K562 (cell line): ENCODE measurements around the gene TBXAS1. TPM values are rescaled to one million over a fixed set of nuclear protein-coding genes. Genes with fewer than 3 reads are reported as not detected.

Experiments used
- ATF1 ChIP-seq, 2 experiments: fragments of 450-650 bp in 1 of 2; IDR thresholded peaks; 2 replicates each; pipeline ENCODE4 v1.6.1; 2016; ENCODE audit warnings: missing compliant biosample characterization in 1 of 2, missing genetic modification characterization in 1 of 2
- CSDE1 ChIP-seq, 2 experiments: fragments of 450-650 bp; IDR thresholded peaks; 2 replicates each; pipeline ENCODE4 v1.6.1; 2016; ENCODE audit warnings: mild to moderate bottlenecking in 1 of 2
- GATAD2B ChIP-seq: fragments of 450-650 bp; IDR thresholded peaks from 2 replicates; pipeline ENCODE4 v1.6.1; 2017; ENCODE audit warnings: mild to moderate bottlenecking, borderline replicate concordance
- NR3C1 ChIP-seq: sonication (generic); formaldehyde crosslinking; IDR thresholded peaks from 2 replicates; pipeline ENCODE4 v1.8.1; 2022; ENCODE audit warnings: missing genetic modification reagents
- NUFIP1 ChIP-seq: fragments of 450-650 bp; IDR thresholded peaks from 2 replicates; pipeline ENCODE4 v1.6.1; 2018; ENCODE audit not compliant: partially characterized antibody
- RBM22 ChIP-seq: fragments of 200-400 bp; formaldehyde crosslinking; IDR thresholded peaks from 2 replicates; pipeline ENCODE4 v1.6.1; 2018; ENCODE audit warnings: low read length, low read depth; ENCODE audit not compliant: poor library complexity, severe bottlenecking
- SP1 ChIP-seq: sonication (generic); formaldehyde crosslinking; IDR thresholded peaks from 2 replicates; pipeline ENCODE4 v1.8.1; 2022; ENCODE audit warnings: mild to moderate bottlenecking, missing genetic modification reagents
- XRCC5 ChIP-seq: fragments of 200-400 bp; formaldehyde crosslinking; IDR thresholded peaks from 2 replicates; pipeline ENCODE4 v1.6.1; 2017; ENCODE audit warnings: low read depth, mild to moderate bottlenecking, low read length
- ZC3H11A ChIP-seq: IDR thresholded peaks from 2 replicates; pipeline ENCODE4 v1.6.1; 2012; ENCODE audit warnings: low read depth, low read length, improper control_type of control experiment
- ZNF644 ChIP-seq: fragments of 200-800 bp; sonication (Bioruptor generic); IDR thresholded peaks from 2 replicates; pipeline ENCODE4 v1.6.1; 2016; ENCODE audit warnings: low read depth, missing genetic modification characterization, missing compliant biosample characterization
- polyA plus RNA-seq, 8 experiments: library from polyadenylated mRNA; depleted of rRNA in 4 of 8; stranded (reverse) in 5 of 8; unstranded in 3 of 8; fragments of >200 nt; fragmentation: Nextera tagmentation in 2 of 8; fragmentation: Illumina TruSeq in 1 of 8; extraction: Ambion mirVana in 2 of 8; extraction: Trizol in 1 of 8; gene quantifications; 2 replicates each; pipeline versions ENCODE4 v1.2.1 to v1.2.3, GENCODE V29; 2011 to 2014; ENCODE audit warnings: inconsistent platforms in 1 of 8, missing spikeins in 1 of 8
- total RNA-seq, 7 experiments: library from RNA; depleted of rRNA in 6 of 7; stranded (reverse); fragments of >200 nt in 6 of 7; fragmentation: Illumina TruSeq in 2 of 7; extraction: Trizol in 2 of 7; gene quantifications; 2 replicates each; pipeline versions ENCODE4 v1.2.1 to v1.2.3, GENCODE V29; 2011 to 2021; ENCODE audit warnings: low replicate concordance in 1 of 7
- TF ChIP-seq, protein P1 (sequence below): fragments of 250-450 bp; sonication (Bioruptor Pico); IDR thresholded peaks from 2 replicates; pipeline ENCODE4 v1.4.0; 2020; ENCODE audit warnings: mild to moderate bottlenecking, moderate library complexity
- TF ChIP-seq, protein P2 (sequence below): fragments of 200-600 bp; sonication (generic); IDR thresholded peaks from one replicate; pipeline ENCODE4 v1.6.1; 2012; ENCODE audit warnings: mild to moderate bottlenecking, low read depth, low read length, inconsistent platforms

Gene TBXAS1
- total and polyA plus RNA-seq, 9 of the 15 experiments (the other 6 are each of a cell fraction or from before 2014, with no cell fraction given), result 1.1 to 8.3 (median 1.9) TPM

DNA sequence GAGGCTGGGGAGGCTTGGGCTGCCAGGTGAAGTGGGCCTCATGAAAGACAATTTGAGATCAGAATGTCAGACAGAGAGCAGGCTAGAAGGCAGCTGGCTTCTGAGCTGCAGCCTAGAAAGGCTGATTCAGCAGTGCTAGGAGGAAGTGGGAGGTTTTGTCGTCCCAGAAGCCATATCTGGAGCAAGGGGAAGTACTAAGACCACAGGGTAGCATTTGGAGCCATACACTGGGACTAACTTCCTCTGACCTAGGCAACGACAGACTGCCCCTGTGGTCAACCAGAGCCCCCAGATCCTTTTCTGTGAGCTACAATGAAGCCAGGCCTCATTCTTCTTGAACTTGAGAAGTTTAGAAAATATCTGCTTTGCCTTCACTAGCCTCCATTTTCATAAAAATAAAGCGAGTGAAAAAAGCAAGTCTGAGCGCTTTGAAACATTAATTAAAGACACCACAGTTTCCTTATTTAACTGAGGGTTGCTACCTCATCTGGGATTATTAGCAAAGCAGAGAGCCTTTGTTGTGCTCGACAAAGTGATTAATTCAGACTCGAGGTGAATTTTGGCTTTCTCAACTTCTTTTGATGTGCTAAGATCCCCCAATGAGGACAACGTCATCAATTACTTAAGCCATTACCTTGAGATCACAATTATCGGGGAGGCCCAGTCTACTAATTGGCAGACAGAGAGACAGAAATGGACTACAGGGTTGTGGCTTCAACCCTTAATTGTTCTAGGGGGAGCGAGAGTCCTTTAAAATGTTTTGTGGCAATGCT lies 26.6 kb downstream of the TBXAS1 start (continued):
- TF ChIP-seq, protein P1, sequence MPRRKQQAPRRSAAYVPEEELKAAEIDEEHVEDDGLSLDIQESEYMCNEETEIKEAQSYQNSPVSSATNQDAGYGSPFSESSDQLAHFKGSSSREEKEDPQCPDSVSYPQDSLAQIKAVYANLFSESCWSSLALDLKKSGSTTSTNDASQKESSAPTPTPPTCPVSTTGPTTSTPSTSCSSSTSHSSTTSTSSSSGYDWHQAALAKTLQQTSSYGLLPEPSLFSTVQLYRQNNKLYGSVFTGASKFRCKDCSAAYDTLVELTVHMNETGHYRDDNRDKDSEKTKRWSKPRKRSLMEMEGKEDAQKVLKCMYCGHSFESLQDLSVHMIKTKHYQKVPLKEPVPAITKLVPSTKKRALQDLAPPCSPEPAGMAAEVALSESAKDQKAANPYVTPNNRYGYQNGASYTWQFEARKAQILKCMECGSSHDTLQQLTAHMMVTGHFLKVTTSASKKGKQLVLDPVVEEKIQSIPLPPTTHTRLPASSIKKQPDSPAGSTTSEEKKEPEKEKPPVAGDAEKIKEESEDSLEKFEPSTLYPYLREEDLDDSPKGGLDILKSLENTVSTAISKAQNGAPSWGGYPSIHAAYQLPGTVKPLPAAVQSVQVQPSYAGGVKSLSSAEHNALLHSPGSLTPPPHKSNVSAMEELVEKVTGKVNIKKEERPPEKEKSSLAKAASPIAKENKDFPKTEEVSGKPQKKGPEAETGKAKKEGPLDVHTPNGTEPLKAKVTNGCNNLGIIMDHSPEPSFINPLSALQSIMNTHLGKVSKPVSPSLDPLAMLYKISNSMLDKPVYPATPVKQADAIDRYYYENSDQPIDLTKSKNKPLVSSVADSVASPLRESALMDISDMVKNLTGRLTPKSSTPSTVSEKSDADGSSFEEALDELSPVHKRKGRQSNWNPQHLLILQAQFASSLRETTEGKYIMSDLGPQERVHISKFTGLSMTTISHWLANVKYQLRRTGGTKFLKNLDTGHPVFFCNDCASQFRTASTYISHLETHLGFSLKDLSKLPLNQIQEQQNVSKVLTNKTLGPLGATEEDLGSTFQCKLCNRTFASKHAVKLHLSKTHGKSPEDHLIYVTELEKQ (CRISPR knock-in tag), result no peak
- no peak for TF ChIP-seq ATF1 (CRISPR knock-in tag; IDR thresholded peaks at IDR 0.05)
- TF ChIP-seq ATF1 (tag; IDR thresholded peaks at IDR 0.05), result no peak; the same call in 1 of the 2 replicates
- TF ChIP-seq NUFIP1, result no peak
- TF ChIP-seq SP1 (CRISPR knock-in tag), result no peak
- TF ChIP-seq XRCC5, result no peak
- no peak for TF ChIP-seq GATAD2B
- TF ChIP-seq CSDE1 (IDR thresholded peaks at IDR 0.05), result no peak
- no peak for TF ChIP-seq NR3C1 (CRISPR knock-in tag)
- TF ChIP-seq ZNF644 (tag), result peak; percentile 61; the same call in 1 of the 2 replicates
- no peak for TF ChIP-seq ZC3H11A
- TF ChIP-seq, protein P2, sequence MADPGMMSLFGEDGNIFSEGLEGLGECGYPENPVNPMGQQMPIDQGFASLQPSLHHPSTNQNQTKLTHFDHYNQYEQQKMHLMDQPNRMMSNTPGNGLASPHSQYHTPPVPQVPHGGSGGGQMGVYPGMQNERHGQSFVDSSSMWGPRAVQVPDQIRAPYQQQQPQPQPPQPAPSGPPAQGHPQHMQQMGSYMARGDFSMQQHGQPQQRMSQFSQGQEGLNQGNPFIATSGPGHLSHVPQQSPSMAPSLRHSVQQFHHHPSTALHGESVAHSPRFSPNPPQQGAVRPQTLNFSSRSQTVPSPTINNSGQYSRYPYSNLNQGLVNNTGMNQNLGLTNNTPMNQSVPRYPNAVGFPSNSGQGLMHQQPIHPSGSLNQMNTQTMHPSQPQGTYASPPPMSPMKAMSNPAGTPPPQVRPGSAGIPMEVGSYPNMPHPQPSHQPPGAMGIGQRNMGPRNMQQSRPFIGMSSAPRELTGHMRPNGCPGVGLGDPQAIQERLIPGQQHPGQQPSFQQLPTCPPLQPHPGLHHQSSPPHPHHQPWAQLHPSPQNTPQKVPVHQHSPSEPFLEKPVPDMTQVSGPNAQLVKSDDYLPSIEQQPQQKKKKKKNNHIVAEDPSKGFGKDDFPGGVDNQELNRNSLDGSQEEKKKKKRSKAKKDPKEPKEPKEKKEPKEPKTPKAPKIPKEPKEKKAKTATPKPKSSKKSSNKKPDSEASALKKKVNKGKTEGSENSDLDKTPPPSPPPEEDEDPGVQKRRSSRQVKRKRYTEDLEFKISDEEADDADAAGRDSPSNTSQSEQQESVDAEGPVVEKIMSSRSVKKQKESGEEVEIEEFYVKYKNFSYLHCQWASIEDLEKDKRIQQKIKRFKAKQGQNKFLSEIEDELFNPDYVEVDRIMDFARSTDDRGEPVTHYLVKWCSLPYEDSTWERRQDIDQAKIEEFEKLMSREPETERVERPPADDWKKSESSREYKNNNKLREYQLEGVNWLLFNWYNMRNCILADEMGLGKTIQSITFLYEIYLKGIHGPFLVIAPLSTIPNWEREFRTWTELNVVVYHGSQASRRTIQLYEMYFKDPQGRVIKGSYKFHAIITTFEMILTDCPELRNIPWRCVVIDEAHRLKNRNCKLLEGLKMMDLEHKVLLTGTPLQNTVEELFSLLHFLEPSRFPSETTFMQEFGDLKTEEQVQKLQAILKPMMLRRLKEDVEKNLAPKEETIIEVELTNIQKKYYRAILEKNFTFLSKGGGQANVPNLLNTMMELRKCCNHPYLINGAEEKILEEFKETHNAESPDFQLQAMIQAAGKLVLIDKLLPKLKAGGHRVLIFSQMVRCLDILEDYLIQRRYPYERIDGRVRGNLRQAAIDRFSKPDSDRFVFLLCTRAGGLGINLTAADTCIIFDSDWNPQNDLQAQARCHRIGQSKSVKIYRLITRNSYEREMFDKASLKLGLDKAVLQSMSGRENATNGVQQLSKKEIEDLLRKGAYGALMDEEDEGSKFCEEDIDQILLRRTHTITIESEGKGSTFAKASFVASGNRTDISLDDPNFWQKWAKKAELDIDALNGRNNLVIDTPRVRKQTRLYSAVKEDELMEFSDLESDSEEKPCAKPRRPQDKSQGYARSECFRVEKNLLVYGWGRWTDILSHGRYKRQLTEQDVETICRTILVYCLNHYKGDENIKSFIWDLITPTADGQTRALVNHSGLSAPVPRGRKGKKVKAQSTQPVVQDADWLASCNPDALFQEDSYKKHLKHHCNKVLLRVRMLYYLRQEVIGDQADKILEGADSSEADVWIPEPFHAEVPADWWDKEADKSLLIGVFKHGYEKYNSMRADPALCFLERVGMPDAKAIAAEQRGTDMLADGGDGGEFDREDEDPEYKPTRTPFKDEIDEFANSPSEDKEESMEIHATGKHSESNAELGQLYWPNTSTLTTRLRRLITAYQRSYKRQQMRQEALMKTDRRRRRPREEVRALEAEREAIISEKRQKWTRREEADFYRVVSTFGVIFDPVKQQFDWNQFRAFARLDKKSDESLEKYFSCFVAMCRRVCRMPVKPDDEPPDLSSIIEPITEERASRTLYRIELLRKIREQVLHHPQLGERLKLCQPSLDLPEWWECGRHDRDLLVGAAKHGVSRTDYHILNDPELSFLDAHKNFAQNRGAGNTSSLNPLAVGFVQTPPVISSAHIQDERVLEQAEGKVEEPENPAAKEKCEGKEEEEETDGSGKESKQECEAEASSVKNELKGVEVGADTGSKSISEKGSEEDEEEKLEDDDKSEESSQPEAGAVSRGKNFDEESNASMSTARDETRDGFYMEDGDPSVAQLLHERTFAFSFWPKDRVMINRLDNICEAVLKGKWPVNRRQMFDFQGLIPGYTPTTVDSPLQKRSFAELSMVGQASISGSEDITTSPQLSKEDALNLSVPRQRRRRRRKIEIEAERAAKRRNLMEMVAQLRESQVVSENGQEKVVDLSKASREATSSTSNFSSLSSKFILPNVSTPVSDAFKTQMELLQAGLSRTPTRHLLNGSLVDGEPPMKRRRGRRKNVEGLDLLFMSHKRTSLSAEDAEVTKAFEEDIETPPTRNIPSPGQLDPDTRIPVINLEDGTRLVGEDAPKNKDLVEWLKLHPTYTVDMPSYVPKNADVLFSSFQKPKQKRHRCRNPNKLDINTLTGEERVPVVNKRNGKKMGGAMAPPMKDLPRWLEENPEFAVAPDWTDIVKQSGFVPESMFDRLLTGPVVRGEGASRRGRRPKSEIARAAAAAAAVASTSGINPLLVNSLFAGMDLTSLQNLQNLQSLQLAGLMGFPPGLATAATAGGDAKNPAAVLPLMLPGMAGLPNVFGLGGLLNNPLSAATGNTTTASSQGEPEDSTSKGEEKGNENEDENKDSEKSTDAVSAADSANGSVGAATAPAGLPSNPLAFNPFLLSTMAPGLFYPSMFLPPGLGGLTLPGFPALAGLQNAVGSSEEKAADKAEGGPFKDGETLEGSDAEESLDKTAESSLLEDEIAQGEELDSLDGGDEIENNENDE, result no peak
- TF ChIP-seq RBM22, result no peak
